K562 (cell line): ENCODE measurements around the gene PRPSAP1. TPM values are rescaled to one million over a fixed set of nuclear protein-coding genes. Genes with fewer than 3 reads are reported as not detected.

ENCODE experiments used
- HINFP ChIP-seq: fragments of 450-650 bp; conservative IDR thresholded peaks from 2 replicates; pipeline ENCODE4 v1.6.1; 2016; ENCODE audit warnings: missing genetic modification characterization, low read depth, mild to moderate bottlenecking, control low read depth, missing compliant biosample characterization
- MBD2 ChIP-seq: sonication (generic); IDR thresholded peaks from 2 replicates; pipeline ENCODE4 v1.6.1; 2016; ENCODE audit warnings: low read depth, borderline replicate concordance
- PHF8 ChIP-seq: fragments of 200-600 bp; sonication (generic); IDR thresholded peaks from 2 replicates; pipeline ENCODE4 v1.6.1; 2012; ENCODE audit warnings: mixed run types, mild to moderate bottlenecking, inconsistent platforms, low read length, moderate library complexity, borderline replicate concordance
- POLR2H ChIP-seq: IDR thresholded peaks from 2 replicates; pipeline ENCODE4 v1.6.1; 2016; ENCODE audit warnings: missing genetic modification characterization, low read depth, mild to moderate bottlenecking, control low read depth, missing compliant biosample characterization, moderate library complexity
- RREB1 ChIP-seq: fragments of 250-450 bp; sonication (Bioruptor Pico); IDR thresholded peaks from 2 replicates; pipeline ENCODE4 v1.4.0; 2020
- UBTF ChIP-seq, 2 experiments: IDR thresholded peaks; 2 replicates each; pipeline ENCODE4 v1.6.1; 2012; ENCODE audit warnings: improper control_type of control experiment in 2 of 2, low read depth in 2 of 2, low read length in 2 of 2, borderline replicate concordance in 1 of 2
- ZBTB26 ChIP-seq: fragments of 450-650 bp; formaldehyde crosslinking; IDR thresholded peaks from 2 replicates; pipeline ENCODE4 v1.4.0; 2022; ENCODE audit warnings: missing genetic modification characterization
- ZNF512 ChIP-seq: IDR thresholded peaks from 2 replicates; pipeline ENCODE4 v1.6.1; 2016; ENCODE audit warnings: missing genetic modification characterization, missing compliant biosample characterization
- polyA plus RNA-seq, 8 experiments: library from polyadenylated mRNA; depleted of rRNA in 4 of 8; stranded (reverse) in 5 of 8; unstranded in 3 of 8; fragments of >200 nt; fragmentation: Nextera tagmentation in 2 of 8; fragmentation: Illumina TruSeq in 1 of 8; extraction: Ambion mirVana in 2 of 8; extraction: Trizol in 1 of 8; gene quantifications; 2 replicates each; pipeline versions ENCODE4 v1.2.1 to v1.2.3, GENCODE V29; 2011 to 2014; ENCODE audit warnings: inconsistent platforms in 1 of 8, missing spikeins in 1 of 8
- total RNA-seq, 7 experiments: library from RNA; depleted of rRNA in 6 of 7; stranded (reverse); fragments of >200 nt in 6 of 7; fragmentation: Illumina TruSeq in 2 of 7; extraction: Trizol in 2 of 7; gene quantifications; 2 replicates each; pipeline versions ENCODE4 v1.2.1 to v1.2.3, GENCODE V29; 2011 to 2021; ENCODE audit warnings: low replicate concordance in 1 of 7

Gene PRPSAP1
- total and polyA plus RNA-seq, 9 of the 15 experiments (the other 6 are each of a cell fraction or from before 2014, with no cell fraction given), result 21.9 to 77.1 (median 40.8) TPM

- TF ChIP-seq UBTF (IDR thresholded peaks at IDR 0.05; ENCODE audit: borderline replicate concordance in 1 of 2, low read depth in 2 of 2, low read length in 2 of 2), result peak; percentile 71 to 91; a peak in 2 of 4 replicates
- TF ChIP-seq ZNF512, result no peak
- 0 out of 2 replicates have a peak, but pooled peaks have one; percentile 10 for TF ChIP-seq MBD2
- no peak for TF ChIP-seq POLR2H (tag)
- TF ChIP-seq HINFP, result no peak
- TF ChIP-seq ZBTB26 (CRISPR knock-in tag), result no peak
- TF ChIP-seq RREB1 (CRISPR knock-in tag), result no peak
- no peak for TF ChIP-seq PHF8
Observed at GRCh38 chr17:76383546-76384221, 30.0 kb upstream of the PRPSAP1 start (continued).
